Left colon (tissue), 2 donors: Measurements from ENCODE around the gene IGFL1. TPM values are rescaled to one million over a fixed set of nuclear protein-coding genes. Genes with fewer than 3 reads are reported as not detected.
"Not testable (repeated sequence)": the region's sequence is repeated elsewhere in the genome, so short reads cannot be mapped to it uniquely, and the experiment has no call there.

Source experiments
- ATAC-seq: fragments of 200-7000 bp; cut with Tn5 transposase; one replicate; pipeline ENCODE4 v1.9.1; 2020; ENCODE audit warnings: mild to moderate bottlenecking, moderate library complexity
- DNase-seq, 2 donors: peaks; one replicate each; pipeline ENCODE4 v3.0.0-alpha.2; 2020
- intact Hi-C, 2 donors: fragments of 100-400 bp; cut with DNase I in 1 of 2; cut with micrococcal nuclease in 1 of 2; formaldehyde crosslinking; loops; one replicate each; pipeline versions ENCODE4 v1.11.2 to v1.14.0; 2022; cut with DNase I, micrococcal nuclease
- long read RNA-seq: library from polyadenylated mRNA; unstranded; transcript quantifications from one replicate; pipeline ENCODE4 v2.0.0, GENCODE V29; 2021
- total RNA-seq, 2 donors: library from RNA; stranded (reverse); fragmentation: NEBNext Ultra II Directional; extraction: Animal tissue kit (Norgen Biotek cat#: 25700); gene quantifications; one replicate each; pipeline ENCODE4 v1.2.1, GENCODE V29; 2021
- donor health status: DM: no; HTN: no; CAD: no.
- donor health status: DM: yes; HTN: yes; CAD: no.

The IGFL1 gene
- total RNA-seq = not detected
- long read RNA-seq = 0 reads

DNA sequence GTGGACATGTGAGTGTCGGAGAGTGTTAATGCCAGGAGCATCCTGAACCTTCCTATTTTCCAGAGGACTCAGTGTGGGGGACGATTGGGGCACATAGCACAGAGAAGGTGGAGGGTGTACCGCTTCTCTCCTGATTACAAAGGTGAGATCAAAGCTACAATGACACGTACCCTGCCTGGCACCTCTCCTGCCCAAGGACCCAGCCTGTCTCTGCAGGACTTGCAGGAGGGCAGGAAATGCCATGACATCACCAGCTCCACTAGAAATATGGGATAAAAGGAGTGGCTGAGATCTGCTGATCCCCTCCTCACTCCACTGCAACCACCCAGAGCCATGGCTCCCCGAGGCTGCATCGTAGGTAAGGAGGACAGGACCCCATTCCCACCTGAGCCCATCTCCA, at the start of gene IGFL1:
Gene IGFL1 (plus strand): TSS at position 301 of the 400 bp plus-strand sequence. CDS start 33 bp downstream, at position 334.
- no peak for DNase-seq
- intact Hi-C loops = no loop called here
- ATAC-seq = no peak

DNA sequence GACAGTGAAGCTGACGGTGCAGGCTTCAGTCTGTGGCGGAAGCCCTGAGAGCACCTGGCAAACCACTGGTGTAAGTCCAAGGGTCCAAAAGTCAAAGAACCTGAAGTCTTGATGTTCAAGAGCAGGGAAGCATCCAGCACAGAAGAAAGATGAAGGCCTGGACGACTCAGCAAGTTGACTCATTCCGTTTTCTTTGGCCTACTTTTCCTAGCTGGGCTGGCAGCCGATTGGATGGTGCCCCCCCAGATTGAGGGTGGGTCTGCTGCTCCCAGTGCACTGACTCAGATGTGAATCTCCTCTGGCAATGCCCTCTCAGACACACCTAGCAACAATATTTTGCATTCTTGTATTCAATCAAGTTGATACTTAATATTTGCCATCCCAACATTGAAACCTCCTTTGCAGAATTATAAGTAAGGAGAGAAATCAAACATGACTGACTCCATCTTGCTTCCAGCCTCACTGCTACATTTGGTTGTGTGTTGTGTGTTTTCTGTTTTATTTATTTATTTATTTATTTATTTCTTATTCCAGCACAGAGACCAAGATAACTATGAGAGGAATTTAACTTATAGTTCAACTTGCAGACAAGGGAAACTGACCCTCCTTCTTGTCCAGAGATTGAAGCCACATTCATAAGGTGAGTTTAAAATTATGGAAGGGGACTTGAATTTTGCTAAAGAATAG, 48.7 kb upstream of the IGFL1 start:
- intact Hi-C loops = no loop called here
- ATAC-seq = no peak
- no peak for DNase-seq

DNA sequence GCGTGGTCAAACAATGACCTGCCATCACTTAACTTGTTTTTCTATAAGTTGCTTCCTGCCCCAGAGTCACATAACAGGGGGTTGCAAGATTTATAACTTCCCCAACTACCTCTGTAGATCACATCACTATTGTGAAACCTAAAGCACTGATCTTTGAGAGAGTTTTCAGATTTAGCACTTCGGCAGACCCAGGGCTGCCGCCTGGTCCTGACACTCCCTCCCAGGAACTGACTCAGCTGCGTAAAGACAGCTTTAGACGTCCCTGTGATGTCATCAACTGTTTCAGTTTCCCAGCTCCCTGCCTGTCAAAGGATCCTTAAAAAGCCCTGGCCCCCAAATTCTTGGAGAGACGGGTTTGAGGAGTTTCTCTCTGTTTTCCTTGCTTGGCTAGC, 48.2 kb upstream of the IGFL1 start:
- intact Hi-C loops = no loop called here
- ATAC-seq (no peak), DNase-seq (no peak)

DNA sequence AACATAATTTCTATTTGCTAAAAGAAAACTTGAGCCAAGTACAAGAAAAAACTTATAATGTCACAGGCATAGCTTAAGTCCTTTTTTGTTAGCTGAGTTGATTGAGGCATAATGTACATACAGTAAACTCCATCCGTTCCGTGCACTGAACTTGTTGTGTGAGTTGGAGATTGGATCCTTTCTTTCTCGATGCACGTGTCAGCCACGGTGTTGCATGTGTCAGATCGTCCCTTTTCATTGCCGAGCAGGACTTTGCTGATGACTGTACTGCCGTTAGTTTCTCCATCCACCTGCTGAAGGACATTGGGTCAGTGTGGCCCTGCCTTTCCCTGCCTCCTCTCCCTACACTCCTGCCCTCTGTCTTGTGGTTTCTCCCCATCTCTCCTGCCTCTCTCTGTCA, 47.1 kb upstream of the IGFL1 start:
- no peak for ATAC-seq
- no peak for DNase-seq
- intact Hi-C loops = no loop called here

DNA sequence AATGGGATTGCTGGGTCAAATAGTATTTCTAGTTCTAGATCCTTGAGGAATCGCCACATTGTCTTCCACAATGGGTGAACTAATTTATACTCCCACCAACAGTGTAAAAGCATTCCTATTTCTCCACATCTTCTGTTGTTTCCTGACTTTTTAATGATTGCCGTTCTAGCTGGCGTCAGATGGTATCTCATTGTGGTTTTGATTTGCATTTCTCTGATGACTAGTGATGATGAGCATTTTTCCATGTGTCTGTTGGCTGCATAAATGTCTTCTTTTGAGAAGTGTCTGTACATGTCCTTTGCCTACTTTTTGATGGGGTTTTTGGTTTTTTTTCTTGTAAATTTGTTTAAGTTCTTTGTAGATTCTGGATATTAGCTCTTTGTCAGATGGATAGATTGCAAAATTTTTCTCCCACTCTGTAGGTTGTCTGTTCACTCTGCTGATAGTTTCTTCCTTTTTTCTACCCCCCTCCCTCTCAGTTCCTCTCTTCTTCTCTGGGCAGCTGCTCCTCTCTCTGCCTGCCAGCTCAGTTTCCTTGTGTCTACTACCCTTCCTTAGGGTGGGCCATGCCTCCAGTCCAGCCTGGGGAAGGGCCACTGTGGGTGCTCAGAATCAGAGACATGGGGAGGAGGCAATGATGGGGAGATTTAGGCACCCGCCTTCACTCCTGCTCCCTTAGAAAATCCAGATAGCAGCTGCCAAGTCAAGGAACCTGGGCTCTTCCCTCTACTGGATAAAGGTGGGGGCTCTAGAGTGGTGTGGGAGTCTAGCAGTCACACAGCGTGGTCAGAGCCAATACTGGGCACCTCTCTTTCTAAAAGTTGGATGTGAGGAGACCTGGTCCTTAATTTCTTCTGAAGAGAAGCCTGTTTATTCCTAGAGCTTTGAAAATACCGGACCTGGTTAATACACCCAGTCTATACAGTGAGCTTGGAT, 44.5 kb upstream of the IGFL1 start:
- intact Hi-C loops, ATAC-seq, DNase-seq: not testable (repeated sequence)

DNA sequence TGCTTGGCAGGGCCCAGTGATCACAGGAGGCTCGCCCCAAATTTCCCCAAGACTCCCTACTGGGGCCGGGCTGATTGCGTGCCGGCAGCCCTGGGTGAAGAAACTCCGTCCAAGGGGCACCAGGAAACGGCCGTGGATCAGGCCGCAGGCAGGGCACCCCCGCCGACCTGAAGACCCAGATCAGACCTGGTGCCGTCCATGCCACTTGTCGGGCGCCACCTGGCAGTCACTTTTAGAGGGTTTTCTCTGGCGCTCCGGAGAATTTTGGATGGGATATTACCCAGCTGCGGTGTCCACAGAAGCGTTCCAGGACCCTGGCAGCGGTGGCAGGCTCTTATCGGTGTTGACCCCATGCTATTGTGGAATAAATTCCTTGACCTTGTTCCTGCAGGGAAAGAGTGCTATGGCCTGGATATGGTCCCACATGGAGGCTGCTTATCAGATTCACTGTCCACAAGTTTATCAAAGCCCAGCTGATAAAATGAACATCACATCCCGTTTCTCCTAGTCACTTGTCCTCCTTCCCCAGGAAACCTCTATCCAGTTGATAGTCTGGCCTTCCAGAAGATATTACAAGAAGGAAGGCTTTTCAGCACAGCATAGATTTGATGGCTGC, 43.3 kb upstream of the IGFL1 start:
- no peak for ATAC-seq
- DNase-seq = no peak
- intact Hi-C loops = no loop called here

DNA sequence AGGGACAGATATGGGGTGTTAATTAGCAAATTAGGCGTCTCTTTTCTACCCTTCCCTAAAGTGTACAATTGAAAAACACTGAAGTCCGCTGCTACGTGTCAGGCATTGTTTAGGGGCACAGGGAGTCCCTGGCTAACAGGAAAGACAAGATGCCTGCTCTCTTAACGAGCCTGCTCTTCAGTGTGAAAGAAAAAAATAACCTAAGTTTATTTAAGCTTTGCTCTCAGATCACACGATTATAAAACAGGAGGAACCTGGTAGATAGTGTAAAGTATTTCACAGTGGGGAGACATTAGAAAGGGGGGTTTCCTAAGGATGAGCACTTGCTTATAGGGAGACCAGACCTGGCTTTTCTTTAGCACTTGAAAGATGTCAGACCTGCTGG, 42.8 kb upstream of the IGFL1 start:
- DNase-seq (no peak), ATAC-seq (no peak)
- intact Hi-C loops = no loop called here

DNA sequence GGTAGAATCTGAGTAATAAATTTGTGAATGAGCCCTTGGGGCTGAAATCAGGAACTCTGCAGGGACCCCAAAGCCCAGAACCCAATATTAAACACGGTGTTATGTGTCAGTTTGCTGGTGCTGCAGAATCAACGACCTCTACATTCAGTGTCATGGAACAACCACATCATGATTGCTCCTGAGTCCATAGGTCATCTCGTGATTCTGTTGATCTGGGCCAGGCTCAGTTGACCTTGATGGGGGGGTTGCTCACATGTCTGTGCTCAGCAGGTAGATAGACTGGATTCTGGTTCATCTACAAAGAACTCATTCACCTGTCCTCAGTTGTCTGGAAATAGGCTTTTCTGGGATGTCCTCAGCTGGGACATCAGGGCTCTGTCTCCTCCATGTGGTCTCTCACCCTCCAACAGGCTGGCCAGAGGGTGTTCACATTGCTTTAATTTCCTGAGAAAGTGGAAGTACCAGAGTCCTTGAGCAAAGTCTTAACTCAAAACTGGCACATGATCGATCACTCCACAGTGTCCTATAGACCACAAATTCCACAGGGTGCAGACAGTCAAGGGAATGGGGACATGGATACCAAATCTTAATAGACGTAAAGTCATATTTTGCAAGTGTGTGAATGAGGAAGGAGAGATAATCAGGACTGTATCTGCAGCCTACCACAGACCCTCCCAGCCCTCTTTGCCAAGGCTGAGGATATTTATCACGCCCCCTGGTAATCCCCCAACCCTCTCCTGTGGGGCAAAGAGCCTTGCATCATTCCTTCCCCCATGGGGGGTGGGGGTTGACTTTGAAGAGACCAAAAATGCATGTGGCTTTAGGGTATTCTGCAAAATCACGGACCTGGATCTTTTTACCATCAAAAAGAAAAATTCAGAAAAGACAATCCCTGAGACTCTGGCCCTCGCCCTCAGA, 39.3 kb upstream of the IGFL1 start:
- intact Hi-C loops = loop anchor here in 1 of 2 donors (5.0 kb wide), 1 partner anchor 108 kb away; no protein-coding TSS in a partner anchor
- ATAC-seq (no peak), DNase-seq (no peak)

DNA sequence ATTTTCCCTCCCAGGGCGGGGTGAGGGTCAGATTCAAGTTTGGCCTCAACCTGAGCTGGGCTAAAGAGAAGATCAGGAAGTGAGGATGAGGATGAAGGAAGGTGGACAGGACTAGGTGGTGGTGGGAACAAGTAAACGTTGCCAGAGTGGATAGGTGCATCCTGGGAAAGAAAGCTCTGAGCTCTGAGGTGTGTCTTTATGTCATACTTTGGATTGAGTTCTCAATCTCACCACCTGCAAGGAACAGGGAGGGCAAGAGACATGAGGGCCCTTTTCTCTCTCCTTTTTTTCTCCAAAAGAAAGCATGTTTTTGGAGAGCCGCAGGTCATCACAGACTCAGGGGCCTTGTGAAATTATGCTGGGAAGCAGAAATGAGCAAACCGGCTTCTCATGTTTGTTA, 38.2 kb upstream of the IGFL1 start:
- intact Hi-C loops = loop anchor here in 1 of 2 donors (5.0 kb wide), 1 partner anchor 109 kb away; no protein-coding TSS in a partner anchor
- DNase-seq (no peak), ATAC-seq (no peak)

DNA sequence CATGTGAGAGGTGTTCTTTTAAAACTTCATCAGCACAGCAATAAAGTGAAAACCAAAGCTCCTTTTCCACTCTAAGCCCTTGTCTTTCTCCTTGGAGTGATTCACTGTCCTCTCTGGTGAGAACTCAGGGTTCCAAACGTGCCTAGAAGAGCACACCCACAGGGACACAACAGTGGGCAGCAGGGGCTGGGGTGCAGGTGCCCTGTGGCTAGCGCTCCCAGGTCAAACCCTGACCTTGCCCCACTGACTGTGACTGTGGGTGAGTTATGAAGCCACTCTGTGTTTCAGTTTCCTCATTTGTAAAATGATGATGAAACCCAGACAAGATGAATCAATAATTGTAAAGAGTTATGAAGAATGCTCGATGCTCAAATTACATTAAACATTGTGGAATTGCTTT, 37.6 kb upstream of the IGFL1 start:
- DNase-seq (no peak), ATAC-seq (no peak)
- intact Hi-C loops = loop anchor here in 1 of 2 donors (5.0 kb wide), 1 partner anchor 110 kb away; no protein-coding TSS in a partner anchor

DNA sequence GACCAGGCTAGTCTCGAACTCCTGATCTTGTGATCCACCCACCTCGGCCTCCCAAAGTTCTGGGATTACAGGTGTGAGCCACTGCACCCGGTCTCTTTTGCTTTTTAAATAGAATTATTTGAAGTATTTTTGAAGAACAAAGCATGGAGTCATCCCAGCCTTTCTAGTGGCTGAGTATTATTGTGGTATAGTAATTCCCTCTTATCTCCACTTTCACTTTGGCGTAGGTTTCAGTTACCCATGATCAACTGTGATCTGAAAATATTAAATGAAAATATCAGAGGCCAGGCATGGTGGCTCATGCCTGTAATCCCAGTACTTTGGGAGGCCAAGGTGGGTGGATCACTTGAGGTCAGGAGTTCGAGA, 36.9 kb upstream of the IGFL1 start:
- not testable (repeated sequence) for ATAC-seq, DNase-seq
- intact Hi-C loops = loop anchor here in 1 of 2 donors (5.0 kb wide), 1 partner anchor 110 kb away; no protein-coding TSS in a partner anchor

DNA sequence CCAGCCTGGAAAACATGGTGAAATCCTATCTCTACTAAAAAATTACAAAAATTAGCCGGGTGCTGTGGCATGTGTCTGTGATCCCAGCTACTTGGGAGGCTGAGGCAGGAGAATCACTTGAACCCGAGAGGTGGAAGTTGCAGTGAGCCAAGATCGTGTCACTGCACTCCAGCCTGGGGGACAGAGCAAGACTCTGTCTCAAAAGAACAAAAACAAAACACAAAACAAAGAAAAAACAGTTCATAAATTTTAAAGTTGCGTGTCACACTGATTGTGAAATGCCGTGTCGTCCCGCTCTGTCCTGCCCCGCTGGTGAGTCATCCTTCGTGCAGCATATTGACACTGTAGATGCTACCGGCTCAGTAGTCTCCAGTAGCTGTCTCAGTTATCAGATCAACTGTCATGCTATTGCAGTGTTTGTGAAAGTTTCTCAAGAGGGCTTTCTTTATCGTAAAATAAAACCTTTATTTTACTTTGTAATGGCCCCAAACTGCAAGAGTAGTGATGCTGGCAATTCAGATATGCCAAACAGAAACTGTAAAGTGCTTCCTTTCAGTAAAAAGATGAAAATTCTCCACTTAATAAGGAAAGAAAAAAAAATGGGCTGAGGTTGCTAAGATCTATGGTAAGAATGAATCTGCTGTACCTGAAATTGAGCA, 36.4 kb upstream of the IGFL1 start:
- ATAC-seq (peak; percentile 54), DNase-seq (no peak)
- intact Hi-C loops = loop anchor here in 1 of 2 donors (5.0 kb wide), 1 partner anchor 111 kb away; no protein-coding TSS in a partner anchor

DNA sequence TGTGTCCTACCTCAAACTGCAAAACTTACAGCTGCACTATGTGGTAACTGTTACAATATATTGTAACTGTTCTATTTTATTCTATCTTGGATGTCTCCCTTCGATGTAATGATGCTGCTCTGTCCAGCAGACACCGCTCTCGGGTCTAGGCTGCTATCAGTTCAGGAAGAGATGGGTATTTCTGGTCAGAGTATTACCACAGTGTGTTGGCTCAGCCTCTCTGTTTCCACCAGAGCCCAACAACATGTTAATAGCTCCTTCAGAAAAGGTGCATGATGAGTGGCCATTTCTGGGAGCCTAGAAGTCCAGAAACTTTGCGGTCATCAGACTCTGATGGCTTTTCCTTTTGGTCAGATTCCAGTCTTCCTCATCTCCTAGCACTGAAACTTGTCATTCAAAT, 35.9 kb upstream of the IGFL1 start:
- ATAC-seq = no peak
- DNase-seq = no peak
- intact Hi-C loops = loop anchor here in 1 of 2 donors (5.0 kb wide), 1 partner anchor 111 kb away; no protein-coding TSS in a partner anchor

DNA sequence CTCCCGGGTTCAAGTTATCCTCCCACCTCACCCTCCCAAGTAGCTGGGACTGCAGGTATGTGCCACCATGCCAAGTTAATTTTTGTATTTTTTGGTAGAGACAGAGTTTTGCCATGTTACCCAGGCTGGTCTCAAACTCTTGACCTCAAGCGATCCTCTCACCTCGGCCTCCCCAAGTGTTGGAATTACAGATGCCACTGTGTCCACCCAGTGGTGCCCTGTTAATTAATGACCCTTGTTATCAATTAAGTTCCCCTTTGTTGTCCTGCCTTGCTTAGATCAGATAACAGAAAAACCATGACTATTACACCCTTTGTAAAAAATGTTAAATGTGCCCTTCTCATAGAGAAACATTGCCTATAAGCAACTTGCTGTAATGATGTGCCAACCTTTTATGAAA, 34.4 kb upstream of the IGFL1 start:
- ATAC-seq = no peak
- DNase-seq = no peak
- intact Hi-C loops = no loop called here

DNA sequence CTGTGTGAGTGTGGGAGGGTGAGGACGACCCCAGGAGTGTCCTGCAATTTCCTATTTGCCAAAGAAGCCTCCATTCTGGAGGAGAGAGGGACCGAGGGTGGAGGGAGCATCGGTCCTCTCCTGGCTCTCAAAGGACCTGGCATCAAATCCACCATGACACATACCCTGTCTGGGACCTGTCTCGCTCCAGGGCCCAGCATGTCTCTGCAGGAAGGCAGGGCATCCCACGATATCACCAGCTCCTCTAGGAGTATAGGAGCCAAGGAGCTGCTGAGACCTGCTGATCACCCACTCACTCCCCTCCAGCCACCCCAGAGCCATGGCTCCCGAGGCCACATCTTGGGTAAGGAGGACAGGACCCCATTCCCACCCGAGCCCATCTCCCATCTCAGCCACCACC, 33.6 kb upstream of the IGFL1 start:
- intact Hi-C loops, DNase-seq, ATAC-seq: not testable (repeated sequence)

DNA sequence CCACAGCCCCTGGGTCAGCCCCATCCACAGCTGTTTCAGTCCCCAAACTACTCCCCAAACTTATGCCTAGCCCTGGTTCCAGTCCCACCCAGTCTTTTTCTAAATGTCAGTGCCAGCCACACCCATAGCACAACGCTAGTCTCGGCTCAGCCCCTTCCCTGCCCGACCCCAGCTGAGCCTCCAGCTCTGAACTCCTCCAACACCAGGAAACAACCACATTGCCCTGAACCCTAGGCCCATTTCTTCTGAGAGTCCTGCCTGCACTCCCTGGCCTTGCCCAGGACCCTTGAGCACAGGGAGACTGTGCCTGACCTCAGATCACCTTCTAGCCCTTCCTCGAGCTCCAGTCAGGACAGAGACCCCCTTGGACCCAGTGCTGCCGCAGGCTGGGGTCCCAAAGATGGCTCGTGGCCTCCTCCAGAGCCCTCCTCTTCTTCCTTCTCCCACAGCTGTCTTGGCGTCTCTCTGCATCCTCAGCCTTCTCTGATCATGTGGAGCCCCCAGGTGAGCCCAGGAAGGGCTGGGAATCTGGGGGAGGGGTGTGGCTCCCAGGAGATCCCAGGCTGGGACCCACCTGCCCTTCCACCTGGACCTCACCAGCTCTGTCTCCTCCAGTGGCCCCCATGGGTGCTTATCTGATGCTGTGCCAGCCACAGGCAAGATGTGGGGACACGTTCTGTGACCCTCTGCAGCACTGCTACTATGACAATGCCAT, 33.0 kb upstream of the IGFL1 start:
- ATAC-seq = no peak
- intact Hi-C loops = no loop called here
- no peak for DNase-seq
